ENCODE measurements around the gene AFF3.

DNA sequence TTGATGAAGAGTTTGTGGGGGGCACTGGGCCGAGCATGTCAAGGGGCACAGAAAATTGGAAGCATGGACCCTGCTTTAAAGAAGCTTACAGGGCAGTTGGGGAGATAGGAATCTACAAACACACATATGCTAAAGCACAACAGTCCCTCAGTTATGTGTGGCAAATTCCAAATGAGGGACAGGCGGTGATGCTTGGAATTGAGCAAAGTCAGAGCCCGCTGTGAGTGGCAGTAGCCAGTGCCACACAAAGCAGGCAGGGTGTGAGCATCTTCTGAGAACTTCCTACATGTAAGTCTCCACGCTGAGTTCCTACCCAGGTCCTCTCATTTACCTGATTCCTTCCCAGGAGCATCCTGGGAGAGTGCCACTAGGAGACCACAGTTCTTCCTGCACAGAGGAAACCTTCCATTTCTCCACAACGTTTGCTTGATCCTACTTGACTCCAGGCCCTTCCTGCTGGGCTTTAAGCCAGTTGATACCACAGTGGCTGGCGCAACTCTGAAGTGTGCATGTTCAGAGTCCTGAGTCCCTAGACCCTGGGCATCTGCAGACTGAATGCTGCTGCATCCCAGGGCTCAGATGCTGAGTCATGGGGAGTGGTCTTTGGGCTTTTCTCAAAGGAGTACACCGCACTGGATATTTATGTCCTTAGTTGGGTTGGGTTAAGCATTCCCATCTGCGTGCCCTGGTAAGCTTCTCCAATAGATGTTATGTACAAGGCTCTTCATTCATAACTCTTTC, 365.3 kb downstream of the AFF3 start:
- TF ChIP-seq, protein P1, sequence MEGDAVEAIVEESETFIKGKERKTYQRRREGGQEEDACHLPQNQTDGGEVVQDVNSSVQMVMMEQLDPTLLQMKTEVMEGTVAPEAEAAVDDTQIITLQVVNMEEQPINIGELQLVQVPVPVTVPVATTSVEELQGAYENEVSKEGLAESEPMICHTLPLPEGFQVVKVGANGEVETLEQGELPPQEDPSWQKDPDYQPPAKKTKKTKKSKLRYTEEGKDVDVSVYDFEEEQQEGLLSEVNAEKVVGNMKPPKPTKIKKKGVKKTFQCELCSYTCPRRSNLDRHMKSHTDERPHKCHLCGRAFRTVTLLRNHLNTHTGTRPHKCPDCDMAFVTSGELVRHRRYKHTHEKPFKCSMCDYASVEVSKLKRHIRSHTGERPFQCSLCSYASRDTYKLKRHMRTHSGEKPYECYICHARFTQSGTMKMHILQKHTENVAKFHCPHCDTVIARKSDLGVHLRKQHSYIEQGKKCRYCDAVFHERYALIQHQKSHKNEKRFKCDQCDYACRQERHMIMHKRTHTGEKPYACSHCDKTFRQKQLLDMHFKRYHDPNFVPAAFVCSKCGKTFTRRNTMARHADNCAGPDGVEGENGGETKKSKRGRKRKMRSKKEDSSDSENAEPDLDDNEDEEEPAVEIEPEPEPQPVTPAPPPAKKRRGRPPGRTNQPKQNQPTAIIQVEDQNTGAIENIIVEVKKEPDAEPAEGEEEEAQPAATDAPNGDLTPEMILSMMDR (IDR thresholded peaks at IDR 0.05), result no peak
- TF ChIP-seq POLR2A (IDR thresholded peaks at IDR 0.05), result no peak
